Measurements from ENCODE around the gene BGLAP.

DNA sequence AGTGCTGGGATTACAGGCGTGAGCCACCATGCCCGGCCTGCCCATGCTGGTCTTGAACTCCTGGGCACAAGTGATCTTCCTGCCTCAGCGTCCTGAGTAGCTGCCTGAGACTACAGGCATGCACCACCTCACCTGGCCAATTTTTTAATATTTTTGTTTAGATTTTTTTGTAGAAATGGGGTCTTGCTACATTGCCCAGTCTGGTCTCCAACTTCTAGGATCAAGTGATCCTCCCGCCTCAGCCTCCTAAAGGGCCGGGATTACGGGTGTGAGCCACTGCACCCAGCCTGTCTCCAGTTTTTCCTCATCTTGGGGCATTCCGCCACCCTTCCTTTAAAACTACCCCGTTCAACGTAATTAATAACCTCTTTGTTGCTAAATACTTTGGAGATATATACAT, 21.8 kb upstream of the BGLAP start:
- TF ChIP-seq POLR2A (IDR thresholded peaks at IDR 0.05) (no peak), CTCF (IDR thresholded peaks at IDR 0.05) (no peak), EP300 (IDR thresholded peaks at IDR 0.05) (no peak)
